Calu3 (cell line): Measurements from ENCODE around the gene PTPRO. TPM values are rescaled to one million over a fixed set of nuclear protein-coding genes. Genes with fewer than 3 reads are reported as not detected.

Source experiments
- Bru-seq: library from RNA; stranded (reverse); fragments of 400-500 nt; gene quantifications from one replicate; lab custom pipeline; 2021; lab: Mats Ljungman, UMichigan
- BruChase-seq, 2 experiments: library from RNA; stranded (reverse); fragments of 400-500 nt; gene quantifications; one replicate each; lab custom pipeline; 2021; lab: Mats Ljungman, UMichigan
- BruUV-seq: library from RNA; stranded (reverse); fragments of 400-500 nt; replicated peaks from 2 replicates; lab custom pipeline; 2021; lab: Mats Ljungman, UMichigan
- CTCF ChIA-PET: fragments of 300-600 bp; sonication (Branson Sonifier 250); formaldehyde crosslinking; loops from one replicate; lab custom pipeline; 2022; ENCODE audit warnings: antibody characterized with exemption; lab: Charles Lee
- DNase-seq: peaks from one replicate; pipeline ENCODE4 v3.0.0; 2022
- H3K27ac Mint-ChIP-seq: one replicate; pipeline ENCODE4 v1.8.0; 2022; ENCODE audit warnings: mixed read lengths; ENCODE audit not compliant: unreplicated experiment
- H3K27me3 Mint-ChIP-seq: one replicate; pipeline ENCODE4 v1.8.0; 2022; ENCODE audit warnings: mixed read lengths; ENCODE audit not compliant: unreplicated experiment
- H3K36me3 Mint-ChIP-seq: one replicate; pipeline ENCODE4 v1.8.0; 2022; ENCODE audit warnings: mild to moderate bottlenecking, moderate library complexity, mixed read lengths; ENCODE audit not compliant: insufficient read depth, unreplicated experiment
- H3K4me1 Mint-ChIP-seq: one replicate; pipeline ENCODE4 v1.8.0; 2022; ENCODE audit warnings: mild to moderate bottlenecking, low read depth, mixed read lengths; ENCODE audit not compliant: unreplicated experiment
- H3K4me3 Mint-ChIP-seq: one replicate; pipeline ENCODE4 v1.8.0; 2022; ENCODE audit warnings: mild to moderate bottlenecking, low read depth, moderate library complexity, mixed read lengths; ENCODE audit not compliant: unreplicated experiment
- H3K9me3 Mint-ChIP-seq: one replicate; pipeline ENCODE4 v1.8.0; 2022; ENCODE audit warnings: low read depth, mixed read lengths; ENCODE audit not compliant: unreplicated experiment
- CTCF ChIP-seq: fragments of 200-600 bp; IDR thresholded peaks from one replicate; pipeline ENCODE4 v1.8.0; 2022; ENCODE audit warnings: antibody characterized with exemption; ENCODE audit not compliant: unreplicated experiment
- intact Hi-C: fragments of 100-400 bp; cut with micrococcal nuclease; formaldehyde crosslinking; loops from one replicate; pipeline ENCODE4 v1.10.0; 2022; ENCODE audit not compliant: unreplicated experiment
- long read RNA-seq: library from polyadenylated mRNA; stranded (forward); transcript quantifications from one replicate; pipeline ENCODE4 v2.0.0, GENCODE V29; 2022
- total RNA-seq: library from RNA; stranded (reverse); gene quantifications from 2 replicates; pipeline ENCODE4 v1.2.3, GENCODE V29; 2022

The PTPRO gene
- total RNA-seq, result 0.24 TPM in 1 of 2 replicates, not detected in the other
- Bru-seq, nascent RNA, result percentile 13 among the genes with signal in this experiment
- BruChase-seq, experiment 1, labeled RNA remaining after a 6-hour chase, result percentile 6 among the genes with signal in this experiment
- percentile 7 among the genes with signal in this experiment for BruChase-seq, experiment 2, labeled RNA remaining after a 2-hour chase
- long read RNA-seq, result 0 reads

GRCh38 chr12:15322164-15323061 lies at the start of gene PTPRO:
TSS of gene PTPRO (plus strand) at chr12:15322508.
- Mint-ChIP-seq H3K27me3 (peaks cover 49% of the 10 kb centered on the region), H3K36me3 (peaks cover 14% of the 10 kb centered on the region), H3K9me3 (no peaks in the 10 kb centered on the region), H3K4me1 (no peaks in the 10 kb centered on the region), H3K4me3 (peak within 1 kb of the TSS; percentile 50), H3K27ac (no peak within 1 kb of the TSS)
- no TSS peak for BruUV-seq
- intact Hi-C loops, result loop anchor here (5.0 kb wide), 1 partner anchor 45 kb away; no protein-coding TSS in a partner anchor
- DNase-seq, result peak; percentile 50
- TF ChIP-seq CTCF, result no peak
- CTCF ChIA-PET, result no interaction called here

- Mint-ChIP-seq H3K4me3 (peak overlapping the region; percentile 42), H3K4me1 (peaks cover 17% of the 10 kb centered on the region)
- intact Hi-C loops, result loop anchor here (10.0 kb wide), 2 partner anchors 581 to 611 kb away; partner anchors contain the start of gene STRAP
Observed at GRCh38 chr12:15273896-15274295, 48.4 kb upstream of the PTPRO start.

GRCh38 chr12:15274561-15274967 lies 47.7 kb upstream of the PTPRO start:
- no peak for TF ChIP-seq CTCF
- H3K9me3 Mint-ChIP-seq, result no peaks in the 10 kb centered on the region
- intact Hi-C loops, result loop anchor here (10.0 kb wide), 2 partner anchors 580 to 610 kb away; partner anchors contain the start of gene STRAP
- H3K4me3 Mint-ChIP-seq, result no peak overlapping the region
- DNase-seq, result peak; percentile 35
- no peaks in the 10 kb centered on the region for H3K36me3 Mint-ChIP-seq
- H3K27me3 Mint-ChIP-seq, result no peaks in the 10 kb centered on the region
- CTCF ChIA-PET, result interaction anchor here (0.7 kb wide), 1 partner anchor 361 kb away, joined by 3 read pairs; no protein-coding TSS in a partner anchor
- H3K27ac Mint-ChIP-seq, result no peak overlapping the region
- BruUV-seq, result no TSS peak
- H3K4me1 Mint-ChIP-seq, result peaks cover 22% of the 10 kb centered on the region

More at GRCh38 chr12:15273896-15274295, 48.4 kb upstream of the PTPRO start:
- no TSS peak for BruUV-seq
- Mint-ChIP-seq H3K9me3 (no peaks in the 10 kb centered on the region), H3K36me3 (no peaks in the 10 kb centered on the region), H3K27me3 (no peaks in the 10 kb centered on the region), H3K27ac (no peak overlapping the region)
- no peak for TF ChIP-seq CTCF
- CTCF ChIA-PET, result interaction anchor here (0.7 kb wide), 1 partner anchor 361 kb away, joined by 3 read pairs; no protein-coding TSS in a partner anchor
- DNase-seq, result no peak

GRCh38 chr12:15276088-15276698 lies 46.1 kb upstream of the PTPRO start:
- Mint-ChIP-seq H3K36me3 (no peaks in the 10 kb centered on the region), H3K4me1 (peaks cover 22% of the 10 kb centered on the region), H3K4me3 (no peak overlapping the region), H3K9me3 (no peaks in the 10 kb centered on the region), H3K27ac (no peak overlapping the region), H3K27me3 (no peaks in the 10 kb centered on the region)
- BruUV-seq, result no TSS peak
- CTCF ChIA-PET, result interaction anchor here (0.7 to 1.1 kb wide), 2 partner anchors 41 to 55 kb away, joined by 3 to 6 read pairs; partner anchors contain the start of gene RERG
- DNase-seq, result peak; percentile 41
- peak; percentile 59 for TF ChIP-seq CTCF
- intact Hi-C loops, result loop anchor here (1.0 to 10.0 kb wide), 4 partner anchors 46 to 609 kb away; partner anchors contain the start of genes PTPRO and STRAP
